GM23338 (cell line): ENCODE measurements around the gene FOXN4. TPM values are rescaled to one million over a fixed set of nuclear protein-coding genes. Genes with fewer than 3 reads are reported as not detected.
A peak's percentile ranks its signal among the peaks of the same experiment; 100 is the strongest.

Experiments
- ATAC-seq: fragments of 200-7000 bp; cut with Tn5 transposase; 3 replicates; pipeline ENCODE4 v1.9.1; 2020
- DNase-seq: peaks from one replicate; pipeline ENCODE4 v3.0.0-alpha.2; 2015; ENCODE audit warnings: low spot score
- H2AFZ ChIP-seq: fragments of 200-600 bp; sonication (generic); 2 replicates; pipeline ENCODE4 v1.8.0; 2016; ENCODE audit warnings: antibody characterized with exemption, mild to moderate bottlenecking, moderate library complexity
- H3F3A ChIP-seq: fragments of 200-600 bp; sonication (generic); replicated peaks from 2 replicates; pipeline ENCODE4 v1.8.0; 2017; ENCODE audit warnings: antibody characterized with exemption, mixed run types, low read depth
- H3K27ac ChIP-seq: fragments of 200-600 bp; sonication (generic); 2 replicates; pipeline ENCODE4 v1.6.1; 2016; ENCODE audit warnings: low read depth
- H3K27me3 ChIP-seq: fragments of 200-600 bp; sonication (generic); 2 replicates; pipeline ENCODE4 v1.8.0; 2016; ENCODE audit warnings: mild to moderate bottlenecking, mixed run types, moderate library complexity; ENCODE audit not compliant: insufficient read depth
- H3K36me3 ChIP-seq: fragments of 200-600 bp; sonication (generic); 2 replicates; pipeline ENCODE4 v1.8.0; 2016; ENCODE audit warnings: mild to moderate bottlenecking; ENCODE audit not compliant: insufficient read depth
- H3K4me1 ChIP-seq: fragments of 200-600 bp; sonication (generic); 2 replicates; pipeline ENCODE4 v1.8.0; 2016; ENCODE audit warnings: mild to moderate bottlenecking, moderate library complexity; ENCODE audit not compliant: insufficient read depth
- H3K4me2 ChIP-seq: fragments of 200-600 bp; sonication (generic); 2 replicates; pipeline ENCODE4 v1.7.1; 2017; ENCODE audit warnings: mixed run types
- H3K4me3 ChIP-seq: fragments of 200-600 bp; sonication (generic); 2 replicates; pipeline ENCODE4 v1.6.1; 2016; ENCODE audit warnings: mixed run types
- H3K79me2 ChIP-seq: fragments of 200-600 bp; sonication (generic); replicated peaks from 2 replicates; pipeline ENCODE4 v1.8.0; 2017; ENCODE audit warnings: mild to moderate bottlenecking; ENCODE audit not compliant: insufficient read depth
- H3K9me2 ChIP-seq: fragments of 200-600 bp; sonication (generic); 2 replicates; pipeline ENCODE4 v1.8.0; 2017; ENCODE audit not compliant: insufficient read depth
- H4K20me1 ChIP-seq: fragments of 200-600 bp; sonication (generic); replicated peaks from 2 replicates; pipeline ENCODE4 v1.8.0; 2017; ENCODE audit warnings: mild to moderate bottlenecking; ENCODE audit not compliant: insufficient read depth
- H3K27ac Mint-ChIP-seq: 2 replicates; pipeline ENCODE4 v1.8.0; 2020; ENCODE audit warnings: inconsistent platforms, mild to moderate bottlenecking, moderate library complexity, mixed read lengths
- H3K27me3 Mint-ChIP-seq: 3 replicates; pipeline ENCODE4 v1.8.0; 2022; ENCODE audit warnings: low read depth, mild to moderate bottlenecking, moderate library complexity, mixed read lengths, inconsistent platforms; ENCODE audit not compliant: insufficient read depth, poor library complexity
- H3K36me3 Mint-ChIP-seq: 3 replicates; pipeline ENCODE4 v1.8.0; 2021; ENCODE audit warnings: low read depth, mild to moderate bottlenecking, inconsistent platforms, moderate library complexity, mixed read lengths
- H3K4me1 Mint-ChIP-seq: 3 replicates; pipeline ENCODE4 v1.8.0; 2020; ENCODE audit warnings: mild to moderate bottlenecking, inconsistent platforms, mixed read lengths
- H3K4me3 Mint-ChIP-seq: 3 replicates; pipeline ENCODE4 v1.8.0; 2021; ENCODE audit warnings: moderate library complexity, mild to moderate bottlenecking, inconsistent platforms, mixed read lengths
- H3K9me3 Mint-ChIP-seq: 3 replicates; pipeline ENCODE4 v1.8.0; 2020; ENCODE audit warnings: moderate library complexity, mild to moderate bottlenecking, inconsistent platforms, mixed read lengths
- CREB1 ChIP-seq: fragments of 250-450 bp; sonication (Bioruptor Pico); IDR thresholded peaks from 2 replicates; pipeline ENCODE4 v1.5.0; 2020; ENCODE audit warnings: low read depth, mild to moderate bottlenecking, moderate library complexity
- ETS1 ChIP-seq: IDR thresholded peaks from 2 replicates; pipeline ENCODE4 v1.6.1; 2016; ENCODE audit warnings: antibody characterized with exemption
- EZH2 ChIP-seq: fragments of 200-600 bp; sonication (generic); IDR thresholded peaks from one replicate; pipeline ENCODE4 v1.8.0; 2017; ENCODE audit warnings: antibody characterized with exemption, mild to moderate bottlenecking, low read depth; ENCODE audit not compliant: unreplicated experiment
- EZH2phosphoT487 ChIP-seq: fragments of 200-600 bp; sonication (generic); IDR thresholded peaks from one replicate; pipeline ENCODE4 v1.8.1; 2018; ENCODE audit warnings: antibody characterized with exemption; ENCODE audit not compliant: unreplicated experiment
- JUNB ChIP-seq: IDR thresholded peaks from one replicate; pipeline ENCODE4 v1.6.1; 2016; ENCODE audit warnings: antibody characterized with exemption; ENCODE audit not compliant: unreplicated experiment
- NANOG ChIP-seq: IDR thresholded peaks from 2 replicates; pipeline ENCODE4 v1.6.1; 2016; ENCODE audit warnings: antibody characterized with exemption, borderline replicate concordance
- POLR2AphosphoS5 ChIP-seq: IDR thresholded peaks from 2 replicates; pipeline ENCODE4 v1.6.1; 2016; ENCODE audit warnings: antibody characterized with exemption, low read depth
- STAT1 ChIP-seq: IDR thresholded peaks from one replicate; pipeline ENCODE4 v1.6.1; 2016; ENCODE audit warnings: antibody characterized with exemption; ENCODE audit not compliant: unreplicated experiment
- ZNF114 ChIP-seq: fragments of 250-450 bp; sonication (Bioruptor Pico); IDR thresholded peaks from 2 replicates; pipeline ENCODE4 v1.5.0; 2020; ENCODE audit warnings: mild to moderate bottlenecking, moderate library complexity
- ZNF331 ChIP-seq: fragments of 250-450 bp; sonication (Bioruptor Pico); IDR thresholded peaks from 2 replicates; pipeline ENCODE4 v1.5.0; 2020; ENCODE audit warnings: low read depth, mild to moderate bottlenecking, moderate library complexity
- polyA plus RNA-seq: library from polyadenylated mRNA; unstranded; fragments of >200 nt; fragmentation: Nextera tagmentation; extraction: Ambion mirVana; gene quantifications from 2 replicates; pipeline ENCODE4 v1.2.1, GENCODE V29; 2016
- total RNA-seq: library from RNA; depleted of rRNA; stranded (reverse); fragments of >200 nt; shearing (Covaris generic); gene quantifications from 2 replicates; pipeline ENCODE4 v1.2.3, GENCODE V29; 2014
- TF ChIP-seq, protein P1 (sequence below): IDR thresholded peaks from one replicate; pipeline ENCODE4 v1.6.1; 2018; ENCODE audit warnings: antibody characterized with exemption; ENCODE audit not compliant: unreplicated experiment
- TF ChIP-seq, protein P2 (sequence below): fragments of 250-450 bp; sonication (Bioruptor Pico); IDR thresholded peaks from 2 replicates; pipeline ENCODE4 v1.5.0; 2020; ENCODE audit warnings: mild to moderate bottlenecking, moderate library complexity
- TF ChIP-seq, protein P3 (sequence below), 2 experiments: fragments of 200-600 bp in 1 of 2; sonication (generic) in 1 of 2; conservative IDR thresholded peaks; 2 replicates each; pipeline versions ENCODE4 v1.5.1 to v1.6.1; 2016 to 2017; ENCODE audit warnings: antibody characterized with exemption in 2 of 2, low read depth in 2 of 2, mild to moderate bottlenecking in 2 of 2, moderate library complexity in 1 of 2

FOXN4 gene
- total and polyA plus RNA-seq, 2 experiments from 2014 or later, result 0.35 to 0.47 TPM

GRCh38 chr12:109241936-109242335, 67.1 kb downstream of the FOXN4 start:
- Mint-ChIP-seq H3K9me3 (no peaks in the 10 kb centered on the region), H3K4me3 (no peak overlapping the region), H3K27me3 (peaks cover 2% of the 10 kb centered on the region), H3K36me3 (peaks cover 13% of the 10 kb centered on the region; the same call in 2 of the 3 replicates), H3K4me1 (no peaks in the 10 kb centered on the region), H3K27ac (peak overlapping the region; percentile 45; the same call in 1 of the 2 replicates)
- DNase-seq, result no peak
- no peak for ATAC-seq
- no peaks in the 10 kb centered on the region for H3K36me3 ChIP-seq
- no peaks in the 10 kb centered on the region for H3K79me2 ChIP-seq
- no peaks in the 10 kb centered on the region for H3K4me1 ChIP-seq
- H2AFZ ChIP-seq, result no peak overlapping the region
- H3F3A ChIP-seq, result no peaks in the 10 kb centered on the region
- no peaks in the 10 kb centered on the region for H3K27me3 ChIP-seq
- TF ChIP-seq, protein P1, sequence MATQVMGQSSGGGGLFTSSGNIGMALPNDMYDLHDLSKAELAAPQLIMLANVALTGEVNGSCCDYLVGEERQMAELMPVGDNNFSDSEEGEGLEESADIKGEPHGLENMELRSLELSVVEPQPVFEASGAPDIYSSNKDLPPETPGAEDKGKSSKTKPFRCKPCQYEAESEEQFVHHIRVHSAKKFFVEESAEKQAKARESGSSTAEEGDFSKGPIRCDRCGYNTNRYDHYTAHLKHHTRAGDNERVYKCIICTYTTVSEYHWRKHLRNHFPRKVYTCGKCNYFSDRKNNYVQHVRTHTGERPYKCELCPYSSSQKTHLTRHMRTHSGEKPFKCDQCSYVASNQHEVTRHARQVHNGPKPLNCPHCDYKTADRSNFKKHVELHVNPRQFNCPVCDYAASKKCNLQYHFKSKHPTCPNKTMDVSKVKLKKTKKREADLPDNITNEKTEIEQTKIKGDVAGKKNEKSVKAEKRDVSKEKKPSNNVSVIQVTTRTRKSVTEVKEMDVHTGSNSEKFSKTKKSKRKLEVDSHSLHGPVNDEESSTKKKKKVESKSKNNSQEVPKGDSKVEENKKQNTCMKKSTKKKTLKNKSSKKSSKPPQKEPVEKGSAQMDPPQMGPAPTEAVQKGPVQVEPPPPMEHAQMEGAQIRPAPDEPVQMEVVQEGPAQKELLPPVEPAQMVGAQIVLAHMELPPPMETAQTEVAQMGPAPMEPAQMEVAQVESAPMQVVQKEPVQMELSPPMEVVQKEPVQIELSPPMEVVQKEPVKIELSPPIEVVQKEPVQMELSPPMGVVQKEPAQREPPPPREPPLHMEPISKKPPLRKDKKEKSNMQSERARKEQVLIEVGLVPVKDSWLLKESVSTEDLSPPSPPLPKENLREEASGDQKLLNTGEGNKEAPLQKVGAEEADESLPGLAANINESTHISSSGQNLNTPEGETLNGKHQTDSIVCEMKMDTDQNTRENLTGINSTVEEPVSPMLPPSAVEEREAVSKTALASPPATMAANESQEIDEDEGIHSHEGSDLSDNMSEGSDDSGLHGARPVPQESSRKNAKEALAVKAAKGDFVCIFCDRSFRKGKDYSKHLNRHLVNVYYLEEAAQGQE, result no peak
- TF ChIP-seq, protein P2, sequence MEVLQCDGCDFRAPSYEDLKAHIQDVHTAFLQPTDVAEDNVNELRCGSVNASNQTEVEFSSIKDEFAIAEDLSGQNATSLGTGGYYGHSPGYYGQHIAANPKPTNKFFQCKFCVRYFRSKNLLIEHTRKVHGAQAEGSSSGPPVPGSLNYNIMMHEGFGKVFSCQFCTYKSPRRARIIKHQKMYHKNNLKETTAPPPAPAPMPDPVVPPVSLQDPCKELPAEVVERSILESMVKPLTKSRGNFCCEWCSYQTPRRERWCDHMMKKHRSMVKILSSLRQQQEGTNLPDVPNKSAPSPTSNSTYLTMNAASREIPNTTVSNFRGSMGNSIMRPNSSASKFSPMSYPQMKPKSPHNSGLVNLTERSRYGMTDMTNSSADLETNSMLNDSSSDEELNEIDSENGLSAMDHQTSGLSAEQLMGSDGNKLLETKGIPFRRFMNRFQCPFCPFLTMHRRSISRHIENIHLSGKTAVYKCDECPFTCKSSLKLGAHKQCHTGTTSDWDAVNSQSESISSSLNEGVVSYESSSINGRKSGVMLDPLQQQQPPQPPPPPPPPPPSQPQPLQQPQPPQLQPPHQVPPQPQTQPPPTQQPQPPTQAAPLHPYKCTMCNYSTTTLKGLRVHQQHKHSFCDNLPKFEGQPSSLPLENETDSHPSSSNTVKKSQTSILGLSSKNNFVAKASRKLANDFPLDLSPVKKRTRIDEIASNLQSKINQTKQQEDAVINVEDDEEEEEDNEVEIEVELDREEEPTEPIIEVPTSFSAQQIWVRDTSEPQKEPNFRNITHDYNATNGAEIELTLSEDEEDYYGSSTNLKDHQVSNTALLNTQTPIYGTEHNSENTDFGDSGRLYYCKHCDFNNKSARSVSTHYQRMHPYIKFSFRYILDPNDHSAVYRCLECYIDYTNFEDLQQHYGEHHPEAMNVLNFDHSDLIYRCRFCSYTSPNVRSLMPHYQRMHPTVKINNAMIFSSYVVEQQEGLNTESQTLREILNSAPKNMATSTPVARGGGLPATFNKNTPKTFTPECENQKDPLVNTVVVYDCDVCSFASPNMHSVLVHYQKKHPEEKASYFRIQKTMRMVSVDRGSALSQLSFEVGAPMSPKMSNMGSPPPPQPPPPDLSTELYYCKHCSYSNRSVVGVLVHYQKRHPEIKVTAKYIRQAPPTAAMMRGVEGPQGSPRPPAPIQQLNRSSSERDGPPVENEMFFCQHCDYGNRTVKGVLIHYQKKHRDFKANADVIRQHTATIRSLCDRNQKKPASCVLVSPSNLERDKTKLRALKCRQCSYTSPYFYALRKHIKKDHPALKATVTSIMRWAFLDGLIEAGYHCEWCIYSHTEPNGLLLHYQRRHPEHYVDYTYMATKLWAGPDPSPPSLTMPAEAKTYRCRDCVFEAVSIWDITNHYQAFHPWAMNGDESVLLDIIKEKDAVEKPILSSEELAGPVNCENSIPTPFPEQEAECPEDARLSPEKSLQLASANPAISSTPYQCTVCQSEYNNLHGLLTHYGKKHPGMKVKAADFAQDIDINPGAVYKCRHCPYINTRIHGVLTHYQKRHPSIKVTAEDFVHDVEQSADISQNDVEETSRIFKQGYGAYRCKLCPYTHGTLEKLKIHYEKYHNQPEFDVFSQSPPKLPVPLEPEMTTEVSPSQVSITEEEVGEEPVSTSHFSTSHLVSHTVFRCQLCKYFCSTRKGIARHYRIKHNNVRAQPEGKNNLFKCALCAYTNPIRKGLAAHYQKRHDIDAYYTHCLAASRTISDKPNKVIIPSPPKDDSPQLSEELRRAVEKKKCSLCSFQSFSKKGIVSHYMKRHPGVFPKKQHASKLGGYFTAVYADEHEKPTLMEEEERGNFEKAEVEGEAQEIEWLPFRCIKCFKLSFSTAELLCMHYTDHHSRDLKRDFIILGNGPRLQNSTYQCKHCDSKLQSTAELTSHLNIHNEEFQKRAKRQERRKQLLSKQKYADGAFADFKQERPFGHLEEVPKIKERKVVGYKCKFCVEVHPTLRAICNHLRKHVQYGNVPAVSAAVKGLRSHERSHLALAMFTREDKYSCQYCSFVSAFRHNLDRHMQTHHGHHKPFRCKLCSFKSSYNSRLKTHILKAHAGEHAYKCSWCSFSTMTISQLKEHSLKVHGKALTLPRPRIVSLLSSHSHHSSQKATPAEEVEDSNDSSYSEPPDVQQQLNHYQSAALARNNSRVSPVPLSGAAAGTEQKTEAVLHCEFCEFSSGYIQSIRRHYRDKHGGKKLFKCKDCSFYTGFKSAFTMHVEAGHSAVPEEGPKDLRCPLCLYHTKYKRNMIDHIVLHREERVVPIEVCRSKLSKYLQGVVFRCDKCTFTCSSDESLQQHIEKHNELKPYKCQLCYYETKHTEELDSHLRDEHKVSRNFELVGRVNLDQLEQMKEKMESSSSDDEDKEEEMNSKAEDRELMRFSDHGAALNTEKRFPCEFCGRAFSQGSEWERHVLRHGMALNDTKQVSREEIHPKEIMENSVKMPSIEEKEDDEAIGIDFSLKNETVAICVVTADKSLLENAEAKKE (CRISPR knock-in tag), result no peak
- TF ChIP-seq JUNB, result no peak
- TF ChIP-seq ETS1, result no peak
- no peak for TF ChIP-seq NANOG
- no peak for TF ChIP-seq CREB1 (CRISPR knock-in tag)
- TF ChIP-seq EZH2phosphoT487, result no peak
- no peak for TF ChIP-seq POLR2AphosphoS5
- no peak for TF ChIP-seq STAT1
- TF ChIP-seq ZNF114 (CRISPR knock-in tag), result no peak
- TF ChIP-seq, protein P3, sequence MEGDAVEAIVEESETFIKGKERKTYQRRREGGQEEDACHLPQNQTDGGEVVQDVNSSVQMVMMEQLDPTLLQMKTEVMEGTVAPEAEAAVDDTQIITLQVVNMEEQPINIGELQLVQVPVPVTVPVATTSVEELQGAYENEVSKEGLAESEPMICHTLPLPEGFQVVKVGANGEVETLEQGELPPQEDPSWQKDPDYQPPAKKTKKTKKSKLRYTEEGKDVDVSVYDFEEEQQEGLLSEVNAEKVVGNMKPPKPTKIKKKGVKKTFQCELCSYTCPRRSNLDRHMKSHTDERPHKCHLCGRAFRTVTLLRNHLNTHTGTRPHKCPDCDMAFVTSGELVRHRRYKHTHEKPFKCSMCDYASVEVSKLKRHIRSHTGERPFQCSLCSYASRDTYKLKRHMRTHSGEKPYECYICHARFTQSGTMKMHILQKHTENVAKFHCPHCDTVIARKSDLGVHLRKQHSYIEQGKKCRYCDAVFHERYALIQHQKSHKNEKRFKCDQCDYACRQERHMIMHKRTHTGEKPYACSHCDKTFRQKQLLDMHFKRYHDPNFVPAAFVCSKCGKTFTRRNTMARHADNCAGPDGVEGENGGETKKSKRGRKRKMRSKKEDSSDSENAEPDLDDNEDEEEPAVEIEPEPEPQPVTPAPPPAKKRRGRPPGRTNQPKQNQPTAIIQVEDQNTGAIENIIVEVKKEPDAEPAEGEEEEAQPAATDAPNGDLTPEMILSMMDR (conservative IDR thresholded peaks at IDR 0.05; ENCODE audit: low read depth in 2 of 2), result no peak
- no peak for TF ChIP-seq EZH2
- no peak for TF ChIP-seq ZNF331 (CRISPR knock-in tag)
- no peaks in the 10 kb centered on the region; the same call in 1 of the 2 replicates for H4K20me1 ChIP-seq
- H3K4me2 ChIP-seq, result no peak overlapping the region
- H3K4me3 ChIP-seq, result no peak overlapping the region
- H3K9me2 ChIP-seq, result no peaks in the 10 kb centered on the region
- H3K27ac ChIP-seq, result no peak overlapping the region
